Measurements from ENCODE around the gene COL5A1. TPM values are rescaled to one million over a fixed set of nuclear protein-coding genes. Genes with fewer than 3 reads are reported as not detected.

Gene COL5A1
- total RNA-seq, 1 donor from 2014 or later, result 6.1 TPM

GRCh38 chr9:134650431-134651190 is 9.0 kb downstream of the COL5A1 start:
- Histone ChIP-seq H3K4me3 (no peak overlapping the region), H3K27me3 (no peaks in the 10 kb centered on the region), H3K36me3 (no peaks in the 10 kb centered on the region), H3K79me2 (ENCODE audit: low read depth) (no peaks in the 10 kb centered on the region), H3K4me2 (no peak overlapping the region), H3K9me3 (ENCODE audit: low read depth) (no peaks in the 10 kb centered on the region), H4K20me1 (ENCODE audit: low read depth) (peaks cover 22% of the 10 kb centered on the region), H2AFZ (replicated peaks) (no peak overlapping the region), H3K9ac (no peak overlapping the region), H3K27ac (no peak overlapping the region), H3K4me1 (no peaks in the 10 kb centered on the region), H3F3A (ENCODE audit: low read depth) (no peaks in the 10 kb centered on the region)
- Mint-ChIP-seq H3K9me3 (no peaks in the 10 kb centered on the region), H3K27ac (no peak overlapping the region), H3K36me3 (no peaks in the 10 kb centered on the region), H3K27me3 (ENCODE audit: insufficient read depth, low read depth) (peaks cover 6% of the 10 kb centered on the region), H3K4me3 (no peak overlapping the region), H3K4me1 (peaks cover 15% of the 10 kb centered on the region)
- DNase-seq (ENCODE audit: low spot score), result no peak
- no peak for TF ChIP-seq EZH2 (IDR thresholded peaks at IDR 0.05)
- TF ChIP-seq EZH2phosphoT487 (IDR thresholded peaks at IDR 0.05), result no peak
- TF ChIP-seq CTCF (IDR thresholded peaks at IDR 0.05), result no peak

- H3K4me3 ChIP-seq, result no peak overlapping the region
- no peak overlapping the region for H3K4me3 Mint-ChIP-seq
- TF ChIP-seq CTCF (IDR thresholded peaks at IDR 0.05) (no peak), EZH2phosphoT487 (IDR thresholded peaks at IDR 0.05) (no peak), EZH2 (IDR thresholded peaks at IDR 0.05) (no peak)
- H3K27ac Mint-ChIP-seq, result no peak overlapping the region
- H3K4me1 Mint-ChIP-seq, result peaks cover 14% of the 10 kb centered on the region
- peaks cover 15% of the 10 kb centered on the region for H4K20me1 ChIP-seq (ENCODE audit: low read depth)
- no peaks in the 10 kb centered on the region for H3K9me3 ChIP-seq (ENCODE audit: low read depth)
- no peaks in the 10 kb centered on the region for H3K36me3 Mint-ChIP-seq
- no peak overlapping the region for H2AFZ ChIP-seq (replicated peaks)
- no peak overlapping the region for H3K9ac ChIP-seq
- no peak overlapping the region for H3K4me2 ChIP-seq
- no peaks in the 10 kb centered on the region for H3K9me3 Mint-ChIP-seq
- peaks cover 6% of the 10 kb centered on the region for H3F3A ChIP-seq (ENCODE audit: low read depth)
- no peak for DNase-seq (ENCODE audit: low spot score)
- H3K27ac ChIP-seq, result no peak overlapping the region
- no peaks in the 10 kb centered on the region for H3K27me3 ChIP-seq
- no peaks in the 10 kb centered on the region for H3K36me3 ChIP-seq
- H3K4me1 ChIP-seq, result no peaks in the 10 kb centered on the region
- H3K79me2 ChIP-seq (ENCODE audit: low read depth), result no peaks in the 10 kb centered on the region
- peaks cover 4% of the 10 kb centered on the region for H3K27me3 Mint-ChIP-seq (ENCODE audit: insufficient read depth, low read depth)
These were observed 9.8 kb downstream of the COL5A1 start for GRCh38 chr9:134651226-134651905.

GRCh38 chr9:134652291-134653225 is 11.0 kb downstream of the COL5A1 start:
- Histone ChIP-seq H3K27me3 (no peaks in the 10 kb centered on the region), H3K9ac (no peak overlapping the region), H3K4me1 (no peaks in the 10 kb centered on the region), H3K36me3 (no peaks in the 10 kb centered on the region), H3K4me2 (no peak overlapping the region), H3K9me3 (ENCODE audit: low read depth) (no peaks in the 10 kb centered on the region), H3K27ac (no peak overlapping the region), H3K4me3 (no peak overlapping the region), H2AFZ (replicated peaks) (no peak overlapping the region), H3K79me2 (ENCODE audit: low read depth) (no peaks in the 10 kb centered on the region), H3F3A (ENCODE audit: low read depth) (peaks cover 9% of the 10 kb centered on the region), H4K20me1 (ENCODE audit: low read depth) (peaks cover 3% of the 10 kb centered on the region)
- no peaks in the 10 kb centered on the region for H3K9me3 Mint-ChIP-seq
- peaks cover 10% of the 10 kb centered on the region for H3K4me1 Mint-ChIP-seq
- peaks cover 4% of the 10 kb centered on the region for H3K27me3 Mint-ChIP-seq (ENCODE audit: insufficient read depth, low read depth)
- TF ChIP-seq EZH2phosphoT487 (IDR thresholded peaks at IDR 0.05) (no peak), EZH2 (IDR thresholded peaks at IDR 0.05) (no peak), CTCF (IDR thresholded peaks at IDR 0.05) (no peak)
- H3K4me3 Mint-ChIP-seq, result no peak overlapping the region
- H3K36me3 Mint-ChIP-seq, result no peaks in the 10 kb centered on the region
- no peak for DNase-seq (ENCODE audit: low spot score)
- H3K27ac Mint-ChIP-seq, result peak overlapping the region; percentile 15
